ENCODE results near the gene CCDC146.
"Not testable (repeated sequence)": the region's sequence is repeated elsewhere in the genome, so short reads cannot be mapped to it uniquely, and the experiment has no call there.

CCDC146 gene

DNA sequence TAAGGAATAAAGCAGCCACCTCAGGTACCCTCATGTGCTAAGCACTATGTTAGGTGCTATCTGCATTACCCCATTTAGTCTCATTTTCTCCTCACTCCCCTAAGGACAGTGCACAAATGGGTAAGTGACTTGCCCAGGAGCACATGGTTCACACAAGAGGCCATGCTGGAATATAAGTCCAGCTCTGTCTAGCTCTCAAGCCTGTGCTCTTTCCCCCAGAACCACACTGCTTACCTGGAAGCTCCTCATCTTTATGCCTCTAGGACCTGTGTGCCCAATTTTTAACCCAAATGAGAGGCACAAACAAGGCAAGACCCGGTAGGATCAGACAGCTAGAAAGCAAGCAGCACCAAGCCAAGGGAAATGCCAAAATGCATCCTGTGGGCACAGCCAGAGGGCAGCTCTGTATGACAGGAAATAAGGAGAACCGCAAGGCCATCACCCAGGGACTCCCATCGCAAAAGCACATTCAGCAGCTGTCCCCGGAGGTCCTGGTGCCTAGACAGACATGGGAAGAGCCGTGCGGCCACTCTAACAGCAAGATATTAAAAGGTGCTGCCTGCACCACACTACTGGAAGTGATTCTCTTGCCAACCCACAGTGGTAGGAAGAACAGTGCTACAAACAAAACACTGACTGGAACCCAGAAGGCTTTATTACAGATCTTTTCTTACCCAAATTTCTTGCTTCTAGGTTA lies 205.7 kb downstream of the CCDC146 start:
- DNase-seq (ENCODE audit: low read depth) = no peak

GRCh38 chr7:77328669-77329068 lies 206.3 kb downstream of the CCDC146 start:
- no peak for DNase-seq (ENCODE audit: low read depth)

DNA sequence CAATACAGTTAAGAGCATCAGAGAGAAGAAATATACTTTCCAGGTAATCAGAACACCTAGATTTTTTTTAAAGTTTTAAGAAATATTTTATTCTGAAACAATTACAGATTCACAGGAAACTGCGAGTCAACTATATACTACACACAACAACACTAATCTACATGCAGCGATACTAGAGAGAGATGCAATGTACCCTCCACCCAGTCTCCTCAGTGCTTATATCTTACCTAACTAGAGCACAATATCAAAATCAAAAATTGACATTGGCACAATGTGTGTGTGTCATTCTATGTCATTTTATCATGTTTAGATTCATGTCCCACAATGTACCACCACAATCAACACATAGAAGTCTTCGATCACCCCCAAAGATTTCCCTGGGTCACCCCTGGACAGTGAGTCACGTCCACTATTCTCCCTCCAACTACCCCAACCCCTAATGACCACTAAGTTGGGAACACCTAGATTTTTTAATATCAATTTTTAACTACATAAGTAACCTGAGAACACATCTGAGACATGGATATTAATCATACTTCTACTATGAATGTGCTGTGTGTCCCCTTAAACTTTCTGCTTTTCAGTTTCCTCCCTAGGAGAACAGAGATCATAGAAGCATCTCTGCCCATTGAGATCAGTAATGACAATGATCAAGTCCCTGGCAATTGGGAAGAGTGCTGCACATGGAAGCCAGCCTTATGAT lies 207.2 kb downstream of the CCDC146 start:
- no peak for DNase-seq (ENCODE audit: low read depth)

GRCh38 chr7:77330169-77330882 lies 207.9 kb downstream of the CCDC146 start:
- DNase-seq (ENCODE audit: low read depth) = no peak

- DNase-seq (ENCODE audit: low read depth) = peak; percentile 81
These were observed 209.7 kb downstream of the CCDC146 start for GRCh38 chr7:77331938-77332695.

GRCh38 chr7:77334039-77334438 lies 211.6 kb downstream of the CCDC146 start:
- DNase-seq (ENCODE audit: low read depth) = not testable (repeated sequence)

- peak; percentile 59 for DNase-seq (ENCODE audit: low read depth)
These were observed 213.2 kb downstream of the CCDC146 start for GRCh38 chr7:77335581-77335980.

- no peak for DNase-seq (ENCODE audit: low read depth)
These were observed 215.1 kb downstream of the CCDC146 start for GRCh38 chr7:77337456-77337990.

DNA sequence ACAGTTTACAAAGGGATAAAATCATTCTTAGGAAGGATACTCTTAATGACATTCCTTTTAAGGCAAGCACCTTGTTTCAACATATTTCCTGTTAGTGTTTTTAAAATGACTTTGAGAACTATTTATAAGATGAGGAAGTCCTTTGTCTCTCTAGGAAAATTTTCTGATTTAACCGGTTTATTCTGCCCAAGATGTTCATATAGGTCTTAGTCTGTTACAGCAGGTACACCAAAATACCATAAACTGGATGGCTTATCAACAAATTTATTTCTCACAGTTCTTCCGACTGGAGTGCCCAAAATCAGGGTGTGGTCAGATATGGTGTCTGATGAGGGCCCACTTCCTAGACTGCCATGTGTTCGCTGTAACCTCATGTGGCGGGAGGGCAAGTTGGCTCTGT lies 215.8 kb downstream of the CCDC146 start:
- no peak for DNase-seq (ENCODE audit: low read depth)

DNA sequence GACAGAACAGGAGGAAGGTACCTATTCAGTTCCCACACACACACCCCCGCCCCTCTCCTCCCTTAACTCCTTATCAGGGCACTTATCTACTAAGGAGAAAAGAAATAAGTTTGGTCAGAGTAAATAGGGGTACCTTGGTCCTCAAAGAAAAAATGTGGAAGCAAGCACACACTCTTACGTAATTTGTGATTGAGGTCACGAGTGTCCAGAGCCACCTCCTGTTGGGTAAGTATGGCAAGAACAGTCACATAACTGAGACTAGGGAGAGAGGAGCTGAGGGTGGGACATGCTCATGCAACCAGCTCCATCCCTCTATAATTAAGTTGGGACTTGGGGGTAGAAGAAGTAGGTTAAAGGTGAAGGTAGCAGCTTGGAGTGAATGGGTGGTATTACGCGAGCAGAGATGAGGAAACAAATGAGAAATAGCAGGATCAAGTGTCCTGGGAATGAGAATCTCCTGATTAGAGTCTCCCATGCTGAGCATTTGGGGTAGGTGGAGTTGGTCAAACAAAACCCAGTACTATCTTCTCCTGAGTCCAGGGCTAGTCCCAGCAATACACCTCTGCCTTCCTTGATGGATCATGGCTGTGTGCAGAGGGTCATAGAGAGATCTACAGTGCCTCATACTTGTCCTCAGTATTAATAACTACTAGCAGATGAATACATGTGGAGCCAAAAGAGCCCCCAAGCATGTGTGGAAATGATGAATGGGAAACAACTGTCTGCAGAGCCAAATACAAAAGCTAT lies 216.6 kb downstream of the CCDC146 start:
- DNase-seq (ENCODE audit: low read depth) = no peak

DNA sequence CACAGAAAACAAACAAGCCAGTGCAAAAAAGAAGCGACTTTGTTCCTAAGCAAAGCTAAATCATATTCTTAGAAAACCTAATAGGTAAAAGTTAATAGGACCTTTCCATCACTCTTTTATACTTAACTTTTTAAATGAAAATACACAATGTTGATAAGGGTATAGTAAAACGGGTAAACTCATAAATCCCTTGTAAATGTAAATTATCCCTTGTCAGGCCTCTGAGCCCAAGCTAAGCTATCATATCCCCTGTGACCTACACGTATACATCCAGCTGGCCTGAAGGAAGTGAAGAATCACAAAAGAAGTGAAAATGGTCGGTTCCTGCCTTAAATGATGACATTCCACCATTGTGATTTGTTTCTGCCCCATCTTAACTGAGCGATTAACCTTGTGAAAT lies 217.3 kb downstream of the CCDC146 start:
- no peak for DNase-seq (ENCODE audit: low read depth)

Data from stromal cell of bone marrow (primary cell).